ENCODE results near the gene MYBPH.

The MYBPH gene

DNA sequence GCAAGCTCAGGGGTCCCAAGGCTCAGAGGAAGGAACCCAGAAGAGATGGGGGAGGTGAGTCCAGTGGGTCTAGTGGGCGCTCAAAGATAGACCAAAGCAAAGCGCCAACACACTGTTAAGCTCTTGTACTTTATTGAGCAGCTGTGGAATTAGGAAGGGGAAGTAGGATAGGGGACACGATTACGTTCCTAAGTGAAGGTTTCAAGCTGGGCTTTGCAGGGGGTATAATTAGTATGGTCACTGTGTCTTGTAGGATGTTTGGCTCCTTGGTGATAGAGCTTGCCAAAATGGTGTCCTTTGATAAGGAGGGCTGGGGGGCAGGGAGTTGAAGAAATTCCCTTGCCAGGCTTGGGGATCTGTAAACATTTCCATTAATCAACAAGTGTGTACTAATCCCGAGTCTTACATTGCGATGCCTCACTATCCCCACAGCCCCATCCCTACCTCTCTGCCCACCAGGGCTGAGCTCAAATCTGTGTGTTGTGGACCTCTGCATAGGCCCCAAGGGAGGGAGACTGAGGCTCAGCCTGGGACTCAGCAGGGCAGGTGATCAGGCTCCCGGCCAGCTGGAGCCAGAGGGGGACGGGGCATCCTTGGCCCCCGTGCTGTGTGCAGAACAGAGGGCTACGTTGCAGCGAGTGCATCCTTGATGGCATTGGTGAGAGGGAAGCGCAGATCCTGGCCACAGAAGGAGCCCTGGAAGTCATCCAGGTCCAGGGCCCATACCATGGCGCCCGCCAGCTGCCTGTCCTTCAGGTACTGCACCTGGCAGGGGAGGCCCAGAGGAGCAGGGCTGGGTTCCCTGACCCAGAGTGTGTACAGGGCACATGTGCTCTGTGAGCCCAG lies 3.4 kb upstream of the MYBPH start:
- H3K9me3 ChIP-seq (ENCODE audit: control insufficient read depth, insufficient read depth, low read length): no peaks in the 10 kb centered on the region
- peaks cover 17% of the 10 kb centered on the region for H3K4me1 ChIP-seq (ENCODE audit: insufficient read depth, low read length)
- H3K9ac ChIP-seq (ENCODE audit: low read depth, low read length): no peak overlapping the region
- H3K36me3 ChIP-seq (ENCODE audit: insufficient read depth, low read length): no peaks in the 10 kb centered on the region

DNA sequence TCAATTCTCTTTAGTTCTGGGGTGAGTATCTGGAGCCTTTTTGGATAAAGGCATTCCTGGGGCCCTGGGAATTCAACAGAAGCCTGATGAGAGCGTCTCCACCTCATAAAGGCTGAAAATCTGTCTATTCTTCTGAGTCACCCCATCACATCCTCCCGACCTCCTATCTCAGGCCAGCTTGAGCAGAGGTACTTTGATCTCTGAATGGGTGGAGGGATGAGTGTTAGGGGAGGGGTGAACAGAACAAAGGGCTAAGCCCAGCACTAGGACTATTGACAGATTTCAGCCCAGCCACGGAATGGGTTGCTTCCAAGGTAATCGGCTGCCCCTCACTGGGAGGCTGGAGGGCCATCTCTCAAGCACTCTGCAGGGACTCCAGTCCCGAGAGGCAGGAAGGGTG lies 2.5 kb upstream of the MYBPH start:
- H3K9me3 ChIP-seq (ENCODE audit: control insufficient read depth, insufficient read depth, low read length): no peaks in the 10 kb centered on the region
- no peak overlapping the region for H3K9ac ChIP-seq (ENCODE audit: low read depth, low read length)
- H3K36me3 ChIP-seq (ENCODE audit: insufficient read depth, low read length): no peaks in the 10 kb centered on the region
- H3K4me1 ChIP-seq (ENCODE audit: insufficient read depth, low read length): peaks cover 17% of the 10 kb centered on the region

DNA sequence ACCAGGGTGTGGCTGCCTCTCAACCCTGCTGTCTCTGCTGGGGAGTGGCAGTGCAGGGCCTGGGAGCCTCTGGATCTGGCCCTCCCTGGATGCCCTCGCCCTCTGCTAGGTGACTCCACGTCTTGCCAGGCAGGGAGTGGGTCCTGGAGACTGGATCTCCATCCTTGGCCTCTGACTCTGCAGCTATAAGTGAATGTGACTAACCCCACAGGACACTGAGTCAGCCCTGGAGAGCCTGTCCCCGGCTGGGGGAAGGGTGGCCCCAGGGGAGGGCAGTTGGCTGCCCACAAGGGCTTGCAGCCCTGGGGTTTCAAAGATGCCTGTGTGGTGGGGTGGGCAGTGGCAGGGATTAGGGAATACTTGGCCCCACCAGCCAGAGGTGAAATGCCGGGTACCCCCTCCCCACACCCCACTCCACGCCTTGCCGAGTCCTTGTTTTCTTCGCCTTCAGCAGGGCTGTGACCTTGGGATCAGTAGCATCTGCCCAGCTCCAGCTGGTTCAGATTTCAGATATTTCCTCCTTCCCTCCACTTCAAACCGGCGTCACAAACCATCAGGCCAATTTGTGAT lies 1.9 kb upstream of the MYBPH start:
- H3K9me3 ChIP-seq (ENCODE audit: control insufficient read depth, insufficient read depth, low read length): no peaks in the 10 kb centered on the region
- H3K4me1 ChIP-seq (ENCODE audit: insufficient read depth, low read length): peaks cover 19% of the 10 kb centered on the region
- no peaks in the 10 kb centered on the region for H3K36me3 ChIP-seq (ENCODE audit: insufficient read depth, low read length)
- H3K9ac ChIP-seq (ENCODE audit: low read depth, low read length): no peak overlapping the region

DNA sequence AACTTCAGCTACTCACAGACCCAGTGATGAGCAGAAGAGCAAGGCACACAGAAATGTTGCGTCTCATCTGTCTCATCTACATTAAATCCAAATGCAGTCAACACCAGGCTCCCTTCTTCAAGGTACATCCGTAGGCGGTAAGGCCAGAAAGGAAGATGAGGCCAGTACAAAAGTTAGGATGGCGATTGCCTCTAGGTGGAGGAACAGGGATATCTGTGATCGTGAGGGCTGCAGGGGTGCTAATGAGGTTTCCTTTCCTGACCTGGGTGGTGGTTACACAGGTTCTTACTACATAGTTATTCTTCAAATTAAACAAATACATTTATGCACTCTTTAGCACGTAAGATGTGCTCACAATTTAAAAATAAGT lies 1.4 kb upstream of the MYBPH start:
- Histone ChIP-seq H3K36me3 (ENCODE audit: insufficient read depth, low read length) (no peaks in the 10 kb centered on the region), H3K9ac (ENCODE audit: low read depth, low read length) (no peak overlapping the region), H3K4me1 (ENCODE audit: insufficient read depth, low read length) (peaks cover 21% of the 10 kb centered on the region), H3K9me3 (ENCODE audit: control insufficient read depth, insufficient read depth, low read length) (no peaks in the 10 kb centered on the region)

DNA sequence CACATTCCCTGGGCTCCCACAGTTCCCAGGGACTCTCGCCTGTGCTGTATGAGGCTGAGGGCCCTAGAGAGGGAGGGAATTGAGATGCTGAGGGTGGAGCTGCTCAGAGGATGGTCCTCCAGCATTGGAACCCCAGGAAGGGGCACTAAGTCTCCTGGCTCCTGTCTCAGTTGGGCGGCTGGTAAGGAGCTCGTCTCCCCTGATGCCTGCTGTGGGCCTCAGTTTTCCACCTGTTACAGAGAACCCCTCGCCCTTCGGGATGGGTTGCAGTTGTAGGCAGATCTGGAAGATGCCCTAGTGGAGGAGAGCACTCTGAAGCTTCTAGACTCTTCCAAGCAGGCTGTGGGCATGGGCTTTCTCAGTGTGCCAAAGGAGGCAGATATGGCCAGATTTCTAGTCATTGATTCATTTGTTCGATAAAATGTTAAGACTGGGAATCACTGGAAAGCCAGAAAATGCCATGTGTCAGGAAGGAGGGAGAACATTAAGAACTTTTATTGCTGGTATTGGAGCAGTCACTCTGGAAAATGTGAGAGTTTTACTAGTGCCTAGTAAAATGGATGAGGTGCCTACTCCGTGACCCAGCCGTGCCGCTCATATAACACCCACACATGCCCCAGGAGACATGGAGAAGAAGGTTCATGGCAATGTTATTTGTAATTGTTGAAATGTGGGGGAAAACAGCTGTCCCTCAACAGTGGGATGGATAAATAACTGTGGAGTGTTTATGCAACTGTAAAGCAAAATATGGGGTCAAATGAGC lies 828 bp upstream of the MYBPH start:
- Histone ChIP-seq H3K4me1 (ENCODE audit: insufficient read depth, low read length) (peaks cover 21% of the 10 kb centered on the region), H3K9ac (ENCODE audit: low read depth, low read length) (no peak overlapping the region), H3K36me3 (ENCODE audit: insufficient read depth, low read length) (no peaks in the 10 kb centered on the region), H3K9me3 (ENCODE audit: control insufficient read depth, insufficient read depth, low read length) (no peaks in the 10 kb centered on the region)

DNA sequence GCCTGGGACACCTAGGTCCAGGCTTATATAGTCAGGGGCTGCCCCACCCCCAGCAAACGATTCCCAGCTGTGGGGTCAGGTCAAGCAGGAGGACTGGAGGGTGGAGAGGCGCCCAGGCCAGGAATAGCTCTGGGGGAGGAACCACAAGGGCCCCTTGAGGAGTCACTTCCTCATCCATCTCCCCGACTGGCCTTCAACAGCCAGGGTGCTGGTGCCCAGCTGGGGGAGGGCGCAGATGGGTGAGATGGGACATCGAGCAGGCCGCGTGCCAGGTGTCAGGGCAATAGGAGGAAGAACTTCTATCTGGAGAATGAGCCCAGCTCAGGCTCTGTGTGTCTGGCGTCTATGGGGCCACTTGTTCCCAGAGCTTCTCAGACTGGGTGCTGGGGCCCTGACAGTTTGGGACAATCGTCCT lies 208 bp upstream of the MYBPH start:
- no peak overlapping the region for H3K9ac ChIP-seq (ENCODE audit: low read depth, low read length)
- H3K4me1 ChIP-seq (ENCODE audit: insufficient read depth, low read length): peaks cover 21% of the 10 kb centered on the region
- no peaks in the 10 kb centered on the region for H3K9me3 ChIP-seq (ENCODE audit: control insufficient read depth, insufficient read depth, low read length)
- no peaks in the 10 kb centered on the region for H3K36me3 ChIP-seq (ENCODE audit: insufficient read depth, low read length)

GRCh38 chr1:203174324-203174985 lies 1.2 kb downstream of the MYBPH start:
- Histone ChIP-seq H3K9ac (ENCODE audit: low read depth, low read length) (no peak overlapping the region), H3K9me3 (ENCODE audit: control insufficient read depth, insufficient read depth, low read length) (no peaks in the 10 kb centered on the region), H3K36me3 (ENCODE audit: insufficient read depth, low read length) (no peaks in the 10 kb centered on the region), H3K4me1 (ENCODE audit: insufficient read depth, low read length) (peaks cover 21% of the 10 kb centered on the region)

DNA sequence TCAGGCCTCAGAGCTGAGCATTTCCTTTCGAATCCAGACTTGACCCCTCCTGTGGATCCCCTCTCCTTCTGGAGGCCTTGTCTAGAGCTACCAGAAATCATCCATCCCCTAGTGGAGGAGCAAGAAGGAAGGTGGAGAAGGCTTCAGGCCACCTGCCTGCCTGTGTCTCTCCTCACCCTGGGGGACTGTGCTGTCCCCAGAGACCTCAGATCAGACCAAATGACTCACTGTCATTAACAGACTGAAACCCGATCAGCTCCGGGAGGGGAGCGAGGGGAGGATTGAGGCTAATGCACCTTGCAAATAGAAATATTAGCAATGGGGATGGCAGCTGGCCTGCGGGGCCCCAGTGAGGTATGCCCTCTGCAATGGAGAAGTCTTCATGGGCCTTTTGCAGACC lies 2.1 kb downstream of the MYBPH start:
- Histone ChIP-seq H3K9me3 (ENCODE audit: control insufficient read depth, insufficient read depth, low read length) (no peaks in the 10 kb centered on the region), H3K4me1 (ENCODE audit: insufficient read depth, low read length) (peaks cover 18% of the 10 kb centered on the region), H3K36me3 (ENCODE audit: insufficient read depth, low read length) (no peaks in the 10 kb centered on the region), H3K9ac (ENCODE audit: low read depth, low read length) (no peak overlapping the region)

- H3K36me3 ChIP-seq (ENCODE audit: insufficient read depth, low read length): no peaks in the 10 kb centered on the region
- H3K9ac ChIP-seq (ENCODE audit: low read depth, low read length): no peak overlapping the region
- H3K4me1 ChIP-seq (ENCODE audit: insufficient read depth, low read length): peaks cover 13% of the 10 kb centered on the region
- H3K9me3 ChIP-seq (ENCODE audit: control insufficient read depth, insufficient read depth, low read length): no peaks in the 10 kb centered on the region
Measured at GRCh38 chr1:203173011-203173555, 2.5 kb downstream of the MYBPH start.

- Histone ChIP-seq H3K36me3 (ENCODE audit: insufficient read depth, low read length) (no peaks in the 10 kb centered on the region), H3K9me3 (ENCODE audit: control insufficient read depth, insufficient read depth, low read length) (no peaks in the 10 kb centered on the region), H3K4me1 (ENCODE audit: insufficient read depth, low read length) (peaks cover 6% of the 10 kb centered on the region; the same call in 1 of the 2 replicates), H3K9ac (ENCODE audit: low read depth, low read length) (no peak overlapping the region)
Measured at GRCh38 chr1:203172184-203173010, 3.2 kb downstream of the MYBPH start.

DNA sequence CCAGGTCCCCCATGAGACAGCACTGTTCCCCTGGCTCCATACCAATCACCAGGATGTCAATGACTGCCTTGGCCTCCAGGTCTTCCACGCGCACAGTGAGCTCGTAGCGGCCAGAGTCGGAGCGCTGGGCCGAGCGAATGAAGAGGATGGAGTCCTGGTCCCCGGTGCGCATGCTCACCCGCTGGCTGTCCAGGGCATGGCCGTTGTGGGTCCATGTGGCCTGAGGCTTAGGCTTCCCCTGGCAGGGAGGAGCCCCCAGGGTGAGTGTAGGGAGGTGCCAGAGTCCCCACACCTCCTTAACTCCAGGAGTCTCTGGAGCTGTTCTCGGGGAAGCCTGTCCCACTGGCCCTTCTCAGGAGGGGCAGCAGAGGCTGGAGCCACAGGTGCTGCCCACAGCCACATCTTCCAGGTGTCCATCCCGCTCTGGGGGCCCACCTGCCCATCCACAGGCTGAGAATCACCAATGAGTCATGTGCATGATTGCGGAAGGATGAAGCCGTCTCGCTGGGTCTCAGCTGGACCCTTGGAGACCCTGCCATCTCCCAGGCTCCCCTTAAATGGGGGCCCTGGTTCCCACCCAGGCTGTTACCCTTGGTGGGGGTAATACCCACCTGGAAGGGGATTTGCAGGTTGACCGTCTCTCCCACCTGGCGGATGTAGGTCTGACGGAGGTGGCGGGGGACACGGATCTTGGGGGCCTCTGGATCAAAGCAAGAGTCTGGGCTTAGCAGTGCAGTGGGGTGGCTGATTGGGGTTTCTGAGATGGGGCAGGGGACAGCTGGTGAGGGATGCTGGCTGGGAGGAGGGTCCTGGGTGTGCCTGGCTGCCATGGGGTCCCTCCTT lies 4.1 kb downstream of the MYBPH start:
- H3K9ac ChIP-seq (ENCODE audit: low read depth, low read length): no peak overlapping the region
- H3K36me3 ChIP-seq (ENCODE audit: insufficient read depth, low read length): no peaks in the 10 kb centered on the region
- H3K9me3 ChIP-seq (ENCODE audit: control insufficient read depth, insufficient read depth, low read length): no peaks in the 10 kb centered on the region
- peaks cover 4% of the 10 kb centered on the region; the same call in 1 of the 2 replicates for H3K4me1 ChIP-seq (ENCODE audit: insufficient read depth, low read length)

GRCh38 chr1:203170625-203171330 lies 4.8 kb downstream of the MYBPH start:
- Histone ChIP-seq H3K9me3 (ENCODE audit: control insufficient read depth, insufficient read depth, low read length) (no peaks in the 10 kb centered on the region), H3K36me3 (ENCODE audit: insufficient read depth, low read length) (no peaks in the 10 kb centered on the region), H3K9ac (ENCODE audit: low read depth, low read length) (no peak overlapping the region), H3K4me1 (ENCODE audit: insufficient read depth, low read length) (peaks cover 4% of the 10 kb centered on the region; the same call in 1 of the 2 replicates)
